NT2/D1 (cell line): ENCODE measurements around the gene MUCL3.

Experiments
- DNase-seq: peaks from one replicate; pipeline ENCODE4 v3.0.0-alpha.2; 2011; ENCODE audit warnings: low read depth, low spot score
- H3K27me3 ChIP-seq: 2 replicates; pipeline ENCODE4 v1.6.0; 2011; ENCODE audit warnings: mild to moderate bottlenecking; ENCODE audit not compliant: insufficient read length, insufficient read depth
- H3K36me3 ChIP-seq: 2 replicates; pipeline ENCODE4 v1.6.1; 2011; ENCODE audit warnings: mild to moderate bottlenecking, low read length, mixed read lengths; ENCODE audit not compliant: insufficient read depth, insufficient read length
- H3K4me1 ChIP-seq: 2 replicates; pipeline ENCODE4 v1.5.1; 2011; ENCODE audit not compliant: insufficient read depth, insufficient read length
- H3K4me3 ChIP-seq: 2 replicates; pipeline ENCODE4 v1.5.1; 2011; ENCODE audit warnings: low read depth; ENCODE audit not compliant: insufficient read length
- H3K9ac ChIP-seq: 2 replicates; pipeline ENCODE4 v1.6.0; 2011; ENCODE audit warnings: low read depth; ENCODE audit not compliant: insufficient read length
- H3K9me3 ChIP-seq: 2 replicates; pipeline ENCODE4 v1.5.1; 2011; ENCODE audit warnings: mild to moderate bottlenecking, low read length; ENCODE audit not compliant: insufficient read depth
- SUZ12 ChIP-seq: IDR thresholded peaks from 2 replicates; pipeline ENCODE4 v1.6.1; 2011; ENCODE audit not compliant: insufficient read length, insufficient read depth; ENCODE audit errors: extremely low read depth
- YY1 ChIP-seq: IDR thresholded peaks from 2 replicates; pipeline ENCODE4 v1.6.1; 2011; ENCODE audit not compliant: insufficient read length, insufficient read depth
- ZNF274 ChIP-seq: IDR thresholded peaks from 2 replicates; pipeline ENCODE4 v1.6.1; 2011; ENCODE audit warnings: mild to moderate bottlenecking, low read depth, low read length

The MUCL3 gene

GRCh38 chr6:30935018-30935417, 5.8 kb upstream of the MUCL3 start:
- H3K4me1 ChIP-seq = no peaks in the 10 kb centered on the region
- no peak overlapping the region for H3K9ac ChIP-seq
- H3K4me3 ChIP-seq = no peak overlapping the region
- TF ChIP-seq ZNF274 = no peak
- TF ChIP-seq SUZ12 = no peak
- TF ChIP-seq YY1 = no peak
- H3K36me3 ChIP-seq = no peaks in the 10 kb centered on the region
- no peaks in the 10 kb centered on the region for H3K9me3 ChIP-seq
- no peak for DNase-seq
- no peaks in the 10 kb centered on the region for H3K27me3 ChIP-seq

GRCh38 chr6:30937265-30937664, 3.5 kb upstream of the MUCL3 start:
- Histone ChIP-seq H3K9me3 (no peaks in the 10 kb centered on the region), H3K36me3 (no peaks in the 10 kb centered on the region), H3K27me3 (no peaks in the 10 kb centered on the region), H3K9ac (no peak overlapping the region), H3K4me1 (peaks cover 8% of the 10 kb centered on the region), H3K4me3 (no peak overlapping the region)
- no peak for DNase-seq
- TF ChIP-seq SUZ12 (no peak), ZNF274 (no peak), YY1 (no peak)

- Histone ChIP-seq H3K36me3 (no peaks in the 10 kb centered on the region), H3K27me3 (no peaks in the 10 kb centered on the region), H3K4me3 (no peak overlapping the region), H3K9me3 (no peaks in the 10 kb centered on the region), H3K4me1 (peaks cover 8% of the 10 kb centered on the region), H3K9ac (no peak overlapping the region)
- TF ChIP-seq SUZ12 (no peak), YY1 (no peak), ZNF274 (no peak)
- no peak for DNase-seq
These were observed 2.0 kb upstream of the MUCL3 start for GRCh38 chr6:30938730-30939129.

GRCh38 chr6:30939473-30939872, 1.3 kb upstream of the MUCL3 start:
- Histone ChIP-seq H3K9me3 (no peaks in the 10 kb centered on the region), H3K9ac (no peak overlapping the region), H3K4me1 (peaks cover 8% of the 10 kb centered on the region), H3K27me3 (no peaks in the 10 kb centered on the region), H3K4me3 (no peak overlapping the region), H3K36me3 (no peaks in the 10 kb centered on the region)
- TF ChIP-seq YY1 (no peak), ZNF274 (no peak), SUZ12 (no peak)
- no peak for DNase-seq

- peak; percentile 91 for DNase-seq
- no peak overlapping the region for H3K9ac ChIP-seq
- H3K36me3 ChIP-seq = no peaks in the 10 kb centered on the region
- no peak overlapping the region for H3K4me3 ChIP-seq
- peaks cover 8% of the 10 kb centered on the region for H3K4me1 ChIP-seq
- peak; percentile 11 for TF ChIP-seq YY1
- TF ChIP-seq ZNF274 = no peak
- H3K9me3 ChIP-seq = no peaks in the 10 kb centered on the region
- no peaks in the 10 kb centered on the region for H3K27me3 ChIP-seq
These were observed 1.7 kb downstream of the MUCL3 start for GRCh38 chr6:30942338-30943060.

- Histone ChIP-seq H3K4me3 (no peak overlapping the region), H3K4me1 (peaks cover 8% of the 10 kb centered on the region), H3K27me3 (peaks cover 2% of the 10 kb centered on the region), H3K9me3 (0 out of 2 replicates have a peak, but pooled peaks cover under 1% of the 10 kb centered on the region), H3K9ac (no peak overlapping the region), H3K36me3 (no peaks in the 10 kb centered on the region)
- DNase-seq = no peak
- TF ChIP-seq YY1 (no peak), ZNF274 (no peak), SUZ12 (no peak)
These were observed 3.3 kb downstream of the MUCL3 start for GRCh38 chr6:30944051-30944450.

- H3K4me3 ChIP-seq = no peak overlapping the region
- H3K9ac ChIP-seq = no peak overlapping the region
- no peaks in the 10 kb centered on the region for H3K36me3 ChIP-seq
- H3K9me3 ChIP-seq = peaks cover 5% of the 10 kb centered on the region; the same call in 1 of the 2 replicates
- peaks cover 2% of the 10 kb centered on the region for H3K27me3 ChIP-seq
- H3K4me1 ChIP-seq = peaks cover 8% of the 10 kb centered on the region
- TF ChIP-seq ZNF274 (no peak), SUZ12 (no peak), YY1 (no peak)
- DNase-seq = no peak
These were observed 4.5 kb downstream of the MUCL3 start for GRCh38 chr6:30945281-30945680.
